Hematopoietic multipotent progenitor cell treated with erythropoietin and hydrocortisone succinate and interleukin-3 and kit ligand, for 17 days (in vitro differentiated cells): ENCODE results near the gene PHF10.
"Not testable (repeated sequence)": the region's sequence is repeated elsewhere in the genome, so short reads cannot be mapped to it uniquely, and the experiment has no call there.

Source experiments
- DNase-seq: peaks from one replicate; pipeline ENCODE4 v3.0.0-alpha.2; 2015; ENCODE audit warnings: low spot score

Gene PHF10

DNA sequence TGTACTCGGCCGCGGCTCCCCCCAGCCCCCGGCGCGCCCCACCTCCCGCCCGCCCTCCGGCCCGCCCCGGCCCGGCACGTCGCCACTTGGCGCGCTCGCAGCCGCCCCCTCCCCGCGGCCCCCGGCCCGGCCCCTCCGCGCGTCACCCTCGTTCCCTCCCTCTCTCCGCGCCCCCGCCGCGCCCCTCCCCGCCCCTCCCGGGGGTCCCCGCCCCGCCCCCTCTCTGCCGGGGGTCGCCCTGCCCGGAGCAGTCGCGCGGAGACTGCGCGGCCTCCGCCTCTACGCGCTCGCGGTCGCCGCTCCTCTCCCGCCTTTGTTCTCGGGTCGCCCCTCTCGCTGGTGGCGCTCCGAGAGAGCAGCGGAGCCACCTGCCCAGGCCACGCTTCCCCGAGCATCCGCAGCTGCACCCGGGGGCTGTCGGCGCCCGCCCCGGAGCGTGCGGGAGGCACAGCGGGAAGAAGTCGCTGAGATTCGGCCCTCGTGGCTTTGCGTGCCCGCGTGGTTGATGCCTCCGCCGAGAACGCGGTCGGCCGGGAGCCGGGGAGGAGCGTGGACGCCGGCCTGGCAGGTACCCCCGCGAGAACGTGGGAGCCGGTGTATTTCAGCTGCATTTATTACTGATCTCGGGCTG, at the start of gene PHF10:
TSS of gene PHF10 (minus strand) at position 7 of the 631 bp plus-strand sequence. CDS start 569 bp downstream, outside the sequence.
- DNase-seq, result peak; percentile 23

DNA sequence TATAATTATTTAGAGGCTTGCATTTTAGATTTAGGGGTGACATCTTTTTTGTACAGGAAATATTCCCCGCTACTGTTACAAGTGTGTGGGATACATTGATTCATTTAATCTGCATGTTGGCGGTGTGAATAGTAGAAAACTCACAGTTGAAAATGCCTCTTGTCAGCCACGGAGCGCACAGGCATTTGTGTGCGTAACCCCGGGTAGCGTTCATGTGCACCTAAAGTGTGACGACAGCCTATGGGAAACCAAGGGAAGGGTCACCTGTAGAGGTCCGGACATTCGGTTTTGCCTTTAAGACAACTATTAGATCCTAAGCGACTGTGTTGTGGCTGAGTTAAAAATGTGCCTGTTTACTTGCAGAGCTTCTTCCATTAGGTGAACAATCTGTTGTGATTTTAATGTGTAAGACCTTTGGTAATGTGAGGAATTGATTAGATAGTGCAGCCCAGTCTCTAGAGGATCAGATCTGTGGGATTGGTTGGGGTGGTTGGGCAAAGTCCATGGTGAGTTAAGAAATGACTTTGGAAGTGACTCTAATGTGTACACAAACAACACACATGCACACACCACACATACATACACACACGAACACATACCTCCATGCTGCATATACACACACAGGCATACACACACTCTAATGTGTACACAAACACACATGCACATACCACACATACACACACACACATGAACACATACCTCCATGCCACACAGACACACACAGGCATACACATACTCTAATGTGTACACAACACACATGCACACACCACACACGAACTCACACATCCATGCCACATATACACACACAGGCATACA, 42.8 kb upstream of the PHF10 start:
- DNase-seq, result no peak

DNA sequence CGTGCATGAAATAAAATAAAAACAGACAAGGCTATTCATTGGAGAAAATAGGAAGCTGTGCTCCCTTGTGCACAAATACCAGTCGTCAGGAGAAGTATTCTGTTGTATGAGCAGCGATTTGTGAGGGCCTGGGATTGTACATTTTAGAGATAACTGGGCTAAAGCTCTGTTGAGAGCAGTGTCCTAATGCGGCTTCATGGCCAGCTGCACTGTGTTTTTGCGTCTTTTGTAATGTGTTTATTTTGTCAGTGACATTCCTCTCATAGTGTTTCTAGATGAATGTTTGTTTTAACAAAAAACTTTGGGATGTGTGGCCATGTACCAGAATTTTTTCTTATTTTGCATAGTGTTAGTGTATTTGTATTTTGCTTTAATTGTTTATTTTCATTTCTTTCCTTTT, 41.9 kb upstream of the PHF10 start:
- no peak for DNase-seq

DNA sequence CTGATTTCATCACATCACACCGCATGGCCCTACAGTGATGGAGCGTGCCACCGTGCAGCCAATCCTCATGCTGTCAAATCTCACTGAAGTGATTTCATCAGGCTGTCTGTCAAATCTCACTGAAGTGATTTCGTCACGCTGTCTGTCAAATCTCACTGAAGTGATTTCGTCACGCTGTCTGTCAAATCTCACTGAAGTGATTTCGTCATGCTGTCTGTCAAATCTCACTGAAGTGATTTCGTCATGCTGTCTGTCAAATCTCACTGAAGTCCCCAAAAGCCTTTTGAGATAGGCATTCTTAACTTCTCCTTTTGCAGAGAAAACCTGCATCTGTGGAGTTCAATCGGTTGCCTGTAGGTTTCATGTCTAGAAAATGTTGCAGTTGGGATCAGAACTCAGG, 41.5 kb upstream of the PHF10 start:
- DNase-seq, result not testable (repeated sequence)

DNA sequence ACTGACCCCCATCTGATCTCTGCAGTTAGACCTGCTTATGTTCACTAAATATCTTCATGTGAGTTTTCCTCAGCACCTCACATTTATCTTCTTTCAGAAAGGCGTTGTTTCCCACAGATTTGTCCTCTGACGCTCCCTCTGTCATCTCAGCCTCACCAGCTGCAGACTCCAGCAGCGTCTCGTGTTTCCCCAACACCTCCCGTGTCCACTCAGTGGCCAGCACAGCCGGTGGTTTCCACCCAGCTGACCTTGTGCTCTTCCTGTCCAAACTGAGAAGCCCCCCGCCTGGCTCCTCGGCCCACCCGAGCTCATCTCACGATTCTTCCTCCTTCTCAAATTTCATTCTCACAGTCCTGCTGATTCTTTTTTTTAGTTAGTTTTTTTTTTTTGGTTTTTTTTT, 39.6 kb upstream of the PHF10 start:
- no peak for DNase-seq

DNA sequence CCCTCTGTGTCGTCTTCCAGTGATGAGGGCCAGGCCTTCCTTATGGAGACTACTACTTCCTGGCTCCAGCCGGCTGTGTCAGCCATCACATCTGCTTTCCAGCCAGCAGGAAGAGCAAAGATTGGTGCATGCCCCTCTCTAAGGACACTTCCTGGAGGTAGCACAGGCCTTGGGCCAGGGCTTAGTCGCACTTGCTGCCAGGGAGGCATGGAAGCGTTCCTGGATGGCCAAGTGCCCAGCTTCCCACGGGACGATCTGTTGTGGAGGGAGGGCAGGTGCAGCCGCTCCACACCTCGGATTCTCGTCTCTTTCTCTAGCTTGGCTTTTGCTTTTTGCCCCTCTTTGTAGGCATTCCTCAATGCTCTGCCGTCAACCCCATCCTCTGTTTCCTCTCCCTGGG, 39.0 kb upstream of the PHF10 start:
- no peak for DNase-seq

GRCh38 chr6:169755162-169755561, 30.9 kb upstream of the PHF10 start:
- no peak for DNase-seq

DNA sequence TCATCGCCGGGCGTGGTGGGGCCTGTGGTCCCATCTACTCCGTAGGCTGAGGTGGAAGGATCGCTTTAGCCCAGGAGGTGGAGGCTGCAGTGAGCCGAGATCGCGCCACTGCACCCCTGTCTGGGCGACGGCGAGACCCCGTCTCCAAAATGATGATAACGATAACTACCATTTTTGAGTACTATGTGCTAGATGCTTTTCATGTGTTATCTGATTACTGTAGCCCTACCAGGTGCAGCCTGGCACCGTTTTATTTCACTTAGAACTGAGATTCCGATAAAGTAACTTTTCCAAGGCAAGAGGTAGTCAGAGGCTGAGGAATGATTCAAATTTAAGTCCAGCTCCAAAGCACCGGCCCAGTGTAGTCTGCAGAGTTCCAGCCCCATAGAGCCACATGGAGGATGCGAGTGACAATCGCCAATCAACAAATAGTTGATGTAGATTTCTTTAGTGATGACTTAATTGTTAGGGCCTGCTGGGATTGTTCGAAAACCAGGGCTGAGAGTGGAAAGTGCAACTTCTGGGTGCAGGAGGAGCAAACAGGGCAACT, 27.8 kb upstream of the PHF10 start:
- no peak for DNase-seq

- DNase-seq, result peak; percentile 90
Measured at GRCh38 chr6:169751242-169752073, 27.2 kb upstream of the PHF10 start, which contains the start of the genes DYNLT2 and ERMARD. Gene DYNLT2, minus strand, starts transcription at chr6:169751572. Its CDS starts 114 bp downstream, at chr6:169751458. Gene ERMARD, plus strand, starts transcription at chr6:169751622. Its CDS starts 36 bp downstream, at chr6:169751658.

DNA sequence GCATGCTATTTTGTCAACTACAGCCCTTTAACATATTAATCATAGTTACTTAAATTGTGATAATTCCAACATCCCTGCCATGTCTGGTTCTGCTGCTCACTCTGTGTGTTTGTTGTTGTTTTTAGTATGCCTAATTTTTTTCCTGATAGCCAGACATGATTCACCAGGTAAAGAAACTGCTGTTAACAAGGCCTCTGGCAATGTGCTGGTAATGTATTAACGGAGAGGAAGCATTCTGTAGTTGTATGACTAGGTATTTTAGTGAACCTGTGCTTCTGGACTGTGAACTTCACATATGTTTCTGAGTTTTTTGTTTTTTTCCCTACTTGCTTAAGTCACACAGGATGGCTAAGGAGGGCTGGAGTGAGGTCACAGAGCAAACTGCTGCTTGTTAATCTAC, 22.3 kb upstream of the PHF10 start:
- no peak for DNase-seq

GRCh38 chr6:169745405-169745804, 21.1 kb upstream of the PHF10 start:
- DNase-seq, result no peak

DNA sequence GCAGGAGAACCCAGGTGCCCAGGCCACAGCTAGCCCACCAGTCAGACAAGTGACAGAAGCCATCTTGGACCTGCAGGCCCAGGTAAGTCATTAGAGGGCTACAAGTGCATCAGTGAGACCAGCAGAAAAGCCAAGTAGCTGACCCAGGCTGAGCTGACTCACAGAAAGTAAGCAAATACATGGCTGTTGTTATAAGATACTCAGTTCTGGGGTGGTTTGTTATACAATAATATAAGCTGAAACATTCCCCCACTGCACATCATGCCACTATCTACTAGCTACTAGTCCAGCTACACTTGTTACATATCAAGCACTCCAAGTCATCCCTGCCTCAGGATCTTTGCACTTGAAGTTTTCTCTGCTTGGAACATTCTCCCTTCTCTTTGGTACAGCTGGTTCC, 17.0 kb upstream of the PHF10 start:
- DNase-seq, result no peak

DNA sequence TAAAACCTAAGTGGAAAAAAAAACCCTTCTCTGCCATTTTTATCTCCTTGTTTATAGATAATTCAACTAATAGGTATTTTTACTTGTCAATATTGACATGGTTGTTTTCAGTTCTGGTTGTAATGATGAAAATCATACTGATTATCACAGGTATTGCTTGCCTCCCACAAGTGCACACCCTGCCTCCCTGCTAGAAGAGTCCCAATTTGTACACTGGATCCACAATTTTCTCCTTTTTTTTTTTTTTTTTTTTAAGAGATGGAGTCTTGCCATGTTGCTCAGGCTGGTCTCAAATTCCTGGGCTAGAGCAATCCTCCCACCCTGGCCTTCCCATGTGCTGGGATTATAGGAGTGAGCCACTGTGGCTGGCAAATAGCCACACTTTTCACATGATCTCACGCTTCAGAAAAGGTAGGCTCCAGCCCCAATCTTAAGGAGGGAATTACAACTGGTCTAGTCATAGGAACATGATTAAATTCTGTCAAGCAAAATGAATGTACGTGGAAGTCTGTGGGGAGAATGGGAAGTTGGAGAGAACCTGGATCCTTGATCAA, 14.8 kb upstream of the PHF10 start:
- DNase-seq, result no peak

GRCh38 chr6:169738204-169738975, 14.1 kb upstream of the PHF10 start:
- no peak for DNase-seq

DNA sequence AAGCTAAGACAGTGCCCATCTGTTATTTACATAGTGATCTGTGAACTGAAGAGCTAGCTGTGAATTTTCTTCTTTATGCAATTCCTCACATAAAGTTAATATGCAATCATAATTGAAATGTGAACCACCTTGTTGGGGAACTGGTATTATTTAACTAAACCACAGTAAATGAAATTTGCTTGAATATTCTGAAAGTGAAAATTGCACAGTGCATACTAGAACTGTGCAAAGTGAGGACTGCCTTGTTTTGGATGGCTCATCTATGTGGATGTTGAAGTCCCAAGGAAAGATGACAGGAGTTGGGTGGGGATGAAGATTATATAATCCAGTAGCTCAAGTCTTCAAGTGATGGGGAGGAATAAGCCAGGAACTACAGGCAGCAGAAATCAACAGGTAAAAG, 5.7 kb upstream of the PHF10 start:
- no peak for DNase-seq

GRCh38 chr6:169726963-169727362, 2.7 kb upstream of the PHF10 start:
- DNase-seq, result no peak

- no peak for DNase-seq
Measured at GRCh38 chr6:169726049-169726400, 1.7 kb upstream of the PHF10 start.

DNA sequence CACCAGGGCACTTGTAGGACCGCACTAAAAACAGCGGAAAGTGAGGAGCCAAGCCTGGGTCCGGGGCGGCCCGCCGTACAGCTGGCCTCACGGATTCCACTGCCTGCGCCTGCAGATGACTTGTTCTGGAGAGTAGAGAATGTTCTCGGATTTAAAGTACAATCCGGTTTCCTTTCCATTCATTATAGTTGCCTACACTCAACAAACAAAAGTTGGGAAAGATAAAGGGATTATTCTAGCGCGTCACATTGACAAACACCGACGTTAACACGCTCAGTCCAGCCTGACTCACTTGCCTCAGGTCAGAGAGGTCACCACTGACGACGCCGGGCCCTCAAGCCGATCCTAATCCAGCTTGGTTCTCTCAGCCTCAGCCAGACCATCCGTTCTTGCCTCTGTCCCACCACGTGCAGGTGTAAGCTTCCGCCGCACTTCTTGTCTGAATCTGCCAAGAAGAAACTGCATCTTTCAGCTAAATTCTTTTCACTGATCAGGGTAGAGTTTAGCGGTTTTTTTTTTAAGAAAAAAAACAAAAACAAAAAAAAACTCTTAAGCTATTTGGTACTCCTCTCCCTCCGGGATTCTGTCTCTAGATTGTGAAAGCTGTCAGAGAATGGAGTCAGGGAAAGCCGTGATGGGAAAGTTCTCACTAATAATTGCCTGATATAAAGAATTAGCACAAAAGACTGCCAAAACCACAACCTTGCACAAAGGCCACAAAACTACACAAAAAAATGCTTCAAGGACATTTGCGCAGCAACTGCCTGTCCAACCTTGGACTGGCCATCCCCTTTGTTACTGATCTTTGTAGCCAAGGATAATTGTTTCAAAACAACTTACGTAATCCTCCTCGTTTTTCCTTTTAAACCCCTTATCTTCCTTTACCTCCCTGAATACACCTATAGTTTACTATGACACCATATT, 1.1 kb upstream of the PHF10 start:
- no peak for DNase-seq

GRCh38 chr6:169723991-169724493, 258 bp downstream of the PHF10 start:
- DNase-seq, result peak; percentile 53
